ENCODE results near the gene DPP6. TPM values are rescaled to one million over a fixed set of nuclear protein-coding genes. Genes with fewer than 3 reads are reported as not detected.
A peak's percentile ranks its signal among the peaks of the same experiment; 100 is the strongest.

The DPP6 gene
- total and polyA plus RNA-seq, 9 of the 15 experiments (the other 6 are each of a cell fraction or from before 2014, with no cell fraction given): not detected

DNA sequence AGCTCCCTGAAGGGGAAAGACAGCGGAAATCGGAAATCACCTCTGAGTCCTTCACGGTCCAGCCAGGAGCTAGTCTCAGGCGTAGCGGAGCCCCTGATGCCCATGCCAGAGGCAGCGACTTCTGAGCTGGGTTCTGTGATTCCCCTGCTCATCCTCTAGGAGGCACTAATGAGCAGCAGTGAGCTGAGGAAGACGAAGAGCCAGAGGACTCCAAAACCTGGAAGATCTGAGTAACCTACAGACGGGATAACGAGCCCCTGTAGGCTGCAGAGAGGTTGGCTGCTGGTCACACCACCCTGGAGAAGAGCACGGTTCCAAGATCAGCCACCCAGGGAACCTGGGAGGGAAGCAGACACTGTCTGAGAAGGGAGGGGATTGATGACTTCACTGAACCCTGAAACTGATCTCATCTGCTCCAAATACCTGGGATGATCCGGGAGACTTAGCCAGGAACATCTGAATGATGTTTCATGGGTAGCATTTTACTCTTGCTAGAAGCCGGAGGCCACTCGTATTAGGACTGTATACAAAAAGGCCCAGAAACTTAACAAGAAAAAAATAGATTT lies 646.6 kb downstream of the DPP6 start (continued):
- no peak for TF ChIP-seq SMAD1 (IDR thresholded peaks at IDR 0.05; ENCODE audit: low read depth, low read length, partially characterized antibody)

DNA sequence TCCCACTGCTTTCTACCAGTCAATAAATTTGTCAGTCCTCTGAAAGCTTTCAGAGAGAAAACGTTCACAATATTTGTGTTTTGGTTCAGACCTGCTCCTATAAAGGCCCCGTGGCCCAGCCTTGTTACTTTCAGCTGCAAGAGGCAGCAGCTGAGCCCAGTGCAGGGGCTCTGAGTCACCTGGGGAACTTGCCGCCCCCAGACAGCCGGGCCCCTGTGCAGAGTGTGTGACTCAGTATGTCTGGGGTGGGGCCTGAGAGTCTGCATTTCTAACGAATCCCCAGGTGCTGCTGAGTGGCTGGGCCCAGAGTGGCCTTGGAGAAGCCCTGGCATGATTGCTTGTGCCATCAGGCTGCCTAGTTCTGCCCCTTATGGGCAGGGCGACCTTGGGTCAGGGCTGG lies 647.2 kb downstream of the DPP6 start:
- intact Hi-C loops (cut with micrococcal nuclease): no loop called here
- Histone ChIP-seq H3K4me3 (no peak overlapping the region), H3K36me3 (ENCODE audit: control insufficient read depth, insufficient read depth, low read length) (no peaks in the 10 kb centered on the region), H4K20me1 (replicated peaks; ENCODE audit: control insufficient read depth, insufficient read depth, low read length) (no peaks in the 10 kb centered on the region), H3K4me1 (replicated peaks in 1 of 2; ENCODE audit: control insufficient read depth in 2 of 2, insufficient read depth in 2 of 2, low read length in 2 of 2) (peaks cover 3 to 5% of the 10 kb centered on the region in 2 experiments; a peak in 2 of 5 replicates), H2AFZ (ENCODE audit: low read depth, low read length) (no peak overlapping the region), H3K9me1 (ENCODE audit: control insufficient read depth, insufficient read depth, low read length) (no peaks in the 10 kb centered on the region), H3K79me2 (ENCODE audit: control insufficient read depth, insufficient read depth, low read length) (no peaks in the 10 kb centered on the region), H3K4me2 (ENCODE audit: insufficient read depth, low read length) (no peak overlapping the region), H3K9me3 (replicated peaks; ENCODE audit: control insufficient read depth, insufficient read depth, low read depth, low read length) (no peaks in the 10 kb centered on the region), H3K27me3 (ENCODE audit: control insufficient read depth in 2 of 2, insufficient read depth in 2 of 2, low read length in 2 of 2) (peaks cover 0 to 27% of the 10 kb centered on the region in 2 experiments; a peak in 3 of 5 replicates), H3K9ac (ENCODE audit: insufficient read depth in 1 of 2, low read depth in 2 of 2, low read length in 2 of 2) (peak overlapping the region in 1 of 2 experiments; percentile 41; a peak in 1 of 4 replicates), H3K27ac (ENCODE audit: extremely low read depth, low read depth, low read length) (no peak overlapping the region)
- no TSS peak for BruUV-seq (replicated peaks)
- in situ Hi-C loops (cut with MboI): no loop called here
- no peak; the same call in 2 of the 3 replicates for ATAC-seq
- 4% methylated on average over 6 of the region's 6 CpGs for WGBS (ENCODE audit: insufficient coverage, low coverage, missing lambda C conversion rate)
- CTCF ChIA-PET (ENCODE audit: low intra/inter-chr PET ratio): interaction anchor here (1.4 kb wide), 1 partner anchor 45 kb away, joined by 6 read pairs; no protein-coding TSS in a partner anchor
- POLR2A ChIA-PET: no interaction called here
- peak in 1 of 4 experiments; percentile 37 for DNase-seq (ENCODE audit: extremely low read depth in 1 of 4, low spot score in 3 of 4)
- no peak for FAIRE-seq
- TF ChIP-seq HIVEP1 (CRISPR knock-in tag; IDR thresholded peaks at IDR 0.05) (no peak), NONO (IDR thresholded peaks at IDR 0.05; ENCODE audit: low read depth in 2 of 2, low read length in 1 of 2) (no peak), USF1 (CRISPR knock-in tag; IDR thresholded peaks at IDR 0.05) (no peak), ZKSCAN1 (IDR thresholded peaks at IDR 0.05; ENCODE audit: low read depth, low read length) (no peak), JUND (IDR thresholded peaks at IDR 0.05; ENCODE audit: borderline replicate concordance, low read depth, low read length) (0 out of 2 replicates have a peak, but pooled peaks have one; percentile 15), JUND (tag; IDR thresholded peaks at IDR 0.05; ENCODE audit: borderline replicate concordance, low read depth, low read length) (no peak)
- TF ChIP-seq, protein P1, sequence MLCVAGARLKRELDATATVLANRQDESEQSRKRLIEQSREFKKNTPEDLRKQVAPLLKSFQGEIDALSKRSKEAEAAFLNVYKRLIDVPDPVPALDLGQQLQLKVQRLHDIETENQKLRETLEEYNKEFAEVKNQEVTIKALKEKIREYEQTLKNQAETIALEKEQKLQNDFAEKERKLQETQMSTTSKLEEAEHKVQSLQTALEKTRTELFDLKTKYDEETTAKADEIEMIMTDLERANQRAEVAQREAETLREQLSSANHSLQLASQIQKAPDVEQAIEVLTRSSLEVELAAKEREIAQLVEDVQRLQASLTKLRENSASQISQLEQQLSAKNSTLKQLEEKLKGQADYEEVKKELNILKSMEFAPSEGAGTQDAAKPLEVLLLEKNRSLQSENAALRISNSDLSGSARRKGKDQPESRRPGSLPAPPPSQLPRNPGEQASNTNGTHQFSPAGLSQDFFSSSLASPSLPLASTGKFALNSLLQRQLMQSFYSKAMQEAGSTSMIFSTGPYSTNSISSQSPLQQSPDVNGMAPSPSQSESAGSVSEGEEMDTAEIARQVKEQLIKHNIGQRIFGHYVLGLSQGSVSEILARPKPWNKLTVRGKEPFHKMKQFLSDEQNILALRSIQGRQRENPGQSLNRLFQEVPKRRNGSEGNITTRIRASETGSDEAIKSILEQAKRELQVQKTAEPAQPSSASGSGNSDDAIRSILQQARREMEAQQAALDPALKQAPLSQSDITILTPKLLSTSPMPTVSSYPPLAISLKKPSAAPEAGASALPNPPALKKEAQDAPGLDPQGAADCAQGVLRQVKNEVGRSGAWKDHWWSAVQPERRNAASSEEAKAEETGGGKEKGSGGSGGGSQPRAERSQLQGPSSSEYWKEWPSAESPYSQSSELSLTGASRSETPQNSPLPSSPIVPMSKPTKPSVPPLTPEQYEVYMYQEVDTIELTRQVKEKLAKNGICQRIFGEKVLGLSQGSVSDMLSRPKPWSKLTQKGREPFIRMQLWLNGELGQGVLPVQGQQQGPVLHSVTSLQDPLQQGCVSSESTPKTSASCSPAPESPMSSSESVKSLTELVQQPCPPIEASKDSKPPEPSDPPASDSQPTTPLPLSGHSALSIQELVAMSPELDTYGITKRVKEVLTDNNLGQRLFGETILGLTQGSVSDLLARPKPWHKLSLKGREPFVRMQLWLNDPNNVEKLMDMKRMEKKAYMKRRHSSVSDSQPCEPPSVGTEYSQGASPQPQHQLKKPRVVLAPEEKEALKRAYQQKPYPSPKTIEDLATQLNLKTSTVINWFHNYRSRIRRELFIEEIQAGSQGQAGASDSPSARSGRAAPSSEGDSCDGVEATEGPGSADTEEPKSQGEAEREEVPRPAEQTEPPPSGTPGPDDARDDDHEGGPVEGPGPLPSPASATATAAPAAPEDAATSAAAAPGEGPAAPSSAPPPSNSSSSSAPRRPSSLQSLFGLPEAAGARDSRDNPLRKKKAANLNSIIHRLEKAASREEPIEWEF (CRISPR knock-in tag; IDR thresholded peaks at IDR 0.05): no peak
- TF ChIP-seq, protein P2, sequence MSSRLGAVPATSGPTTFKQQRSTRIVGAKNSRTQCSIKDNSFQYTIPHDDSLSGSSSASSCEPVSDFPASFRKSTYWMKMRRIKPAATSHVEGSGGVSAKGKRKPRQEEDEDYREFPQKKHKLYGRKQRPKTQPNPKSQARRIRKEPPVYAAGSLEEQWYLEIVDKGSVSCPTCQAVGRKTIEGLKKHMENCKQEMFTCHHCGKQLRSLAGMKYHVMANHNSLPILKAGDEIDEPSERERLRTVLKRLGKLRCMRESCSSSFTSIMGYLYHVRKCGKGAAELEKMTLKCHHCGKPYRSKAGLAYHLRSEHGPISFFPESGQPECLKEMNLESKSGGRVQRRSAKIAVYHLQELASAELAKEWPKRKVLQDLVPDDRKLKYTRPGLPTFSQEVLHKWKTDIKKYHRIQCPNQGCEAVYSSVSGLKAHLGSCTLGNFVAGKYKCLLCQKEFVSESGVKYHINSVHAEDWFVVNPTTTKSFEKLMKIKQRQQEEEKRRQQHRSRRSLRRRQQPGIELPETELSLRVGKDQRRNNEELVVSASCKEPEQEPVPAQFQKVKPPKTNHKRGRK (tag; IDR thresholded peaks at IDR 0.05): no peak
